Stimulated activated CD4-positive, alpha-beta T cell treated with anti-CD3 and anti-CD28 coated beads, TNF-alpha, amount 100 ng/mL, for 4 hours (primary cell): Measurements from ENCODE around the gene CBX3.
"Not testable (repeated sequence)": the region's sequence is repeated elsewhere in the genome, so short reads cannot be mapped to it uniquely, and the experiment has no call there.

Experiments used
- DNase-seq, 3 experiments: peaks; one replicate each; pipeline ENCODE4 v3.0.0-alpha.2; 2020; ENCODE audit warnings: low read depth in 3 of 3

CBX3 gene

GRCh38 chr7:26170663-26171062, 30.9 kb upstream of the CBX3 start:
- DNase-seq = no peak

- DNase-seq = no peak
These were observed 29.9 kb upstream of the CBX3 start for GRCh38 chr7:26171601-26172000.

- no peak for DNase-seq
These were observed 29.5 kb upstream of the CBX3 start for GRCh38 chr7:26172048-26172447.

DNA sequence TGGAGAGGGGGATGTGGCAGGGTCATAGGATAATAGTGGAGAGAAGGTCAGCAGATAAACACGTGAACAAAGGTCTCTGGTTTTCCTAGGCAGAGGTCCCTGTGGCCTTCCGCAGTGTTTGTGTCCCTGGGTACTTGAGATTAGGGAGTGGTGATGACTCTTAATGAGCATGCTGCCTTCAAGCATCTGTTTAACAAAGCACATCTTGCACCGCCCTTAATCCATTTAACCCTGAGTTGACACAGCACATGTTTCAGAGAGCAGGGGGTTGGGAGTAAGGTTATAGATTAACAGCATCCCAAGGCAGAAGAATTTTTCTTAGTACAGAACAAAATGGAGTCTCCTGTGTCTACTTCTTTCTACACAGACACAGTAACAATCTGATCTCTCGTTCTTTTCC, 25.6 kb upstream of the CBX3 start:
- DNase-seq = not testable (repeated sequence)

GRCh38 chr7:26176696-26177095, 24.8 kb upstream of the CBX3 start:
- not testable (repeated sequence) for DNase-seq

- DNase-seq = not testable (repeated sequence)
These were observed 24.3 kb upstream of the CBX3 start for GRCh38 chr7:26177269-26177668.

GRCh38 chr7:26178272-26178960, 23.1 kb upstream of the CBX3 start:
- no peak for DNase-seq

- DNase-seq = no peak
These were observed 22.1 kb upstream of the CBX3 start for GRCh38 chr7:26179422-26179821.

- no peak for DNase-seq
These were observed 21.6 kb upstream of the CBX3 start for GRCh38 chr7:26179826-26180497.

DNA sequence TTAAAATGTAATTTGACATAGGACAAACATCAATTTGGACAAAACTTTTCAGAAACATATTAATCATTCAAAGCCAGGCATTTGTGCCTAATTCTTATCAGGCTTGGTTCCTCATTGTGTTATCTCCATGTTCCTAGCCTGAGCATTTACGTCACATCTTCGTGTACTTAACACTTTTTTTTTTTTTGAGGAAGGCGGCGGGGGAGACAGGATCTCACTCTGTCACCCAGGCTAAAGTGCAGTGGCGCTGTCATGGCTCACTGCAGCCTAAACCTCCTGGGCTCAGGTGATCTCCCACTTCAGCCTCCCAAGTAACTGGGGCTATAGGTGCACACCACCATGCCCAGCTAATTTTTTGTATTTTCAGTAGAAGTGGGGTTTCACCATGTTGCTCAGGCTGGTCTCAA, 20.8 kb upstream of the CBX3 start:
- DNase-seq = no peak

DNA sequence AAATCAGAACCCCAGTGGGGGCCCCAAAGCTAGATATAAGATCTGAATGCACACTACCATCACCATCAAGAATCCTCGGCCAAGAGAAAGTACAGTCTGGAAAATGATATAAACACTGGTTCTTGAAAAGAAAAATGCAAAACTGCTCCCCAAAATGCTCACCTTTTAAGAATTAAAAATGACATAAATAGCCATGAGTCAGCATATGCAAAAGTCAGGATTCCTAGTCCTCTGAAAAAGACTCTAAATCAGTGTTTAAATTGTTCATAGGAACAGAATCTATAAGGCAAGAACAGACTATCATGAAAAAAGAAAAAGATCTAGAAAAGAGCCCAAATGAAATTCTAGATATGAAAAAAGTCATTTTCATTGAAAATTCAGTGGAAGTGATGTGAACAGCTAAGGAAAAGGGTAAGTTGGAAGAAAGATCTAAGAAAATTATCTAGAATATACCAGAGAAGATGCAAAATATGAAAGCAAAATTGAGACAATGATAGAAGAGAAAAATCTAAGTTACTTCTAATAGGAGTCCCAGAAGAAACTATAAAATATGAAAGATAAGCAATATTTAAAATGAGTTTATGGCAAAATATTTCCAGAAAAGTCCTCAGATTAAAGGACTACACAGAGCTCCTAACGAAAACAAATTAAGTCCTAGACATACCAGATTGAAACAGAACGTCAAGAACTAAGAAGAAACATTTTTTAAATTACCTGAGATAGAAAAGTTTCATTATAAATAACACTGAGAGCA, 19.9 kb upstream of the CBX3 start:
- no peak for DNase-seq

- no peak for DNase-seq
These were observed 19.3 kb upstream of the CBX3 start for GRCh38 chr7:26182283-26182682.

GRCh38 chr7:26182706-26183105, 18.8 kb upstream of the CBX3 start:
- DNase-seq = no peak

GRCh38 chr7:26183545-26184280, 17.8 kb upstream of the CBX3 start:
- DNase-seq = no peak

GRCh38 chr7:26184281-26185101, 17.1 kb upstream of the CBX3 start:
- DNase-seq = not testable (repeated sequence)

DNA sequence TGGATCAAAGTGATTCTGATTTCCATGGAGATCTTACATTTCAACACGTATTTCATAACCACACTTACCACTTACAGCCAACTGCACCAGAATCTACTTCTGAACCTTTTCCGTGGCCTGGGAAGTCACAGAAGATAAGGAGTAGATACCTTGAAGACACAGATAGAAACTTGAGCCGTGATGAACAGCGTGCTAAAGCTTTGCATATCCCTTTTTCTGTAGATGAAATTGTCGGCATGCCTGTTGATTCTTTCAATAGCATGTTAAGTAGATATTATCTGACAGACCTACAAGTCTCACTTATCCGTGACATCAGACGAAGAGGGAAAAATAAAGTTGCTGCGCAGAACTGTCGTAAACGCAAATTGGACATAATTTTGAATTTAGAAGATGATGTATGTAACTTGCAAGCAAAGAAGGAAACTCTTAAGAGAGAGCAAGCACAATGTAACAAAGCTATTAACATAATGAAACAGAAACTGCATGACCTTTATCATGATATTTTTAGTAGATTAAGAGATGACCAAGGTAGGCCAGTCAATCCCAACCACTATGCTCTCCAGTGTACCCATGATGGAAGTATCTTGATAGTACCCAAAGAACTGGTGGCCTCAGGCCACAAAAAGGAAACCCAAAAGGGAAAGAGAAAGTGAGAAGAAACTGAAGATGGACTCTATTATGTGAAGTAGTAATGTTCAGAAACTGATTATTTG, 16.3 kb upstream of the CBX3 start:
- DNase-seq = no peak

DNA sequence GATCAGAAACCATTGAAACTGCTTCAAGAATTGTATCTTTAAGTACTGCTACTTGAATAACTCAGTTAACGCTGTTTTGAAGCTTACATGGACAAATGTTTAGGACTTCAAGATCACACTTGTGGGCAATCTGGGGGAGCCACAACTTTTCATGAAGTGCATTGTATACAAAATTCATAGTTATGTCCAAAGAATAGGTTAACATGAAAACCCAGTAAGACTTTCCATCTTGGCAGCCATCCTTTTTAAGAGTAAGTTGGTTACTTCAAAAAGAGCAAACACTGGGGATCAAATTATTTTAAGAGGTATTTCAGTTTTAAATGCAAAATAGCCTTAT, 15.7 kb upstream of the CBX3 start:
- no peak for DNase-seq

DNA sequence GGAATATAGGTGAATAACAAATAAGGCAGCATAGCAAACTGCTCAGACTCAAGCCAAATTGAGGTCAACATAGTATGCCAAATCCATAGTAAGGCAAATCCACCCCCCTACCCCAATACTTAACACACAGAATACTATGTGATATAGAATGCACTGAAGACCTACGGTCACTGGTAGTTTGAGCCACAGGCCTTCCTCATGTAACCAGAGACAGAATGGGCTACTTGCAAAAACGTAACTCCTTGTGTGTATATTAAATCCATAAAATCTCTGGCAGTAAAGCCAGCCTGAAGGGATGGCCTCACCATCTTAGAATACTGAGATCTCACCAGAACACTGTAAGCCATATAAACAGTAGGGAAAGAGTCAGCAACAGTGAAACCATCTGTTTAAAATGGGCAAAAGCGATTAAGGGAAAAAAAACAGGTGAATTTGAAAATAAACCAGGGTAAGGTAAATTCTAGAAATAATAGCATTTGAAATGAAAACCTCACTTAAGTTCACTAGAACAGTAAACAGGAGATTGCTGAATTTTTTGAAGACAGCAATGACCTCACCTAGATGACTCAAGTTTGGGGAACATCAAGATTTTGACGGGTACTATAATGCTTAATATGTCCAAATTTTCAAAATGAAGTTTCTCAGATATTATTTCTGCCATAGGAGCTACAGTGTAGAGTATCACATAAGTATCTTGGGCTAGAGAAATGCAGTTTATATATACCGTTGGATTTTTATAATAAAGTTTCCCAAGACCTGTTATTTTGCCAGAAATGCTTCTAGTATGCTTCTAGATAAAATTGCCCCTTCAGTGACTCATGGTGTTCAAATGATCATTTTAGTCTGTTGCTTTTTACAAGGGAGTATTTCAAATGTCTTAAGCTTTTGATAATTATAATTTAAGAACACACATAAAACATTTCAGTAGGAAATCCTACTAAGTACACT, 14.9 kb upstream of the CBX3 start:
- no peak for DNase-seq

- no peak for DNase-seq
These were observed 14.0 kb upstream of the CBX3 start for GRCh38 chr7:26187380-26188205.
